D721Med (cell line): ENCODE measurements around the gene MAGEA2B.
"Not testable (repeated sequence)": the region's sequence is repeated elsewhere in the genome, so short reads cannot be mapped to it uniquely, and the experiment has no call there.

ENCODE experiments used
- DNase-seq: peaks from one replicate; pipeline ENCODE4 v3.0.0; 2011; ENCODE audit warnings: low spot score; ENCODE audit not compliant: insufficient read length
- FAIRE-seq: peaks from 2 replicates; lab custom pipeline; 2011; peaks lifted over from hg19 to GRCh38; lab: Jason Lieb, UNC
- CTCF ChIP-seq: IDR thresholded peaks from 2 replicates; pipeline ENCODE4 v1.5.1; 2012; ENCODE audit warnings: mild to moderate bottlenecking, control low read depth; ENCODE audit not compliant: insufficient read depth; ENCODE audit errors: missing control alignments

MAGEA2B gene

GRCh38 chrX:152733261-152733975 lies 19.0 kb downstream of the MAGEA2B start, which contains the start of the genes CSAG1 and MAGEA12:
Gene CSAG1, minus strand, starts transcription at chrX:152733721. Its CDS starts 1,261 bp downstream, at chrX:152732460.
Gene MAGEA12, plus strand, starts transcription at chrX:152733757. Its CDS starts 2,405 bp downstream, at chrX:152736162.
- FAIRE-seq, result no peak

GRCh38 chrX:152734143-152734858 lies 19.9 kb downstream of the MAGEA2B start:
- FAIRE-seq, DNase-seq: not testable (repeated sequence)

More at GRCh38 chrX:152733261-152733975, 19.0 kb downstream of the MAGEA2B start, which contains the start of the genes CSAG1 and MAGEA12:
- peak; percentile 53 for DNase-seq
- no peak for TF ChIP-seq CTCF

GRCh38 chrX:152735101-152735500 lies 20.7 kb downstream of the MAGEA2B start:
- FAIRE-seq, result no peak
- DNase-seq, result no peak

GRCh38 chrX:152735860-152736511 lies 21.6 kb downstream of the MAGEA2B start:
- no peak for DNase-seq
- FAIRE-seq, result no peak
- TF ChIP-seq CTCF, result no peak

More at GRCh38 chrX:152735101-152735500, 20.7 kb downstream of the MAGEA2B start:
- TF ChIP-seq CTCF, result no peak

- DNase-seq, FAIRE-seq: not testable (repeated sequence)
Measured at GRCh38 chrX:152736528-152736927, 22.1 kb downstream of the MAGEA2B start.

GRCh38 chrX:152738560-152738959 lies 24.1 kb downstream of the MAGEA2B start:
- FAIRE-seq (no peak), DNase-seq (no peak)
- TF ChIP-seq CTCF, result no peak

- DNase-seq, FAIRE-seq: not testable (repeated sequence)
Measured at GRCh38 chrX:152753686-152754650, 39.5 kb downstream of the MAGEA2B start, which contains the start of gene MAGEA2. Gene MAGEA2, minus strand, starts transcription at chrX:152753842. Its CDS starts 2,479 bp downstream, at chrX:152751363.

- not testable (repeated sequence) for FAIRE-seq, DNase-seq
Measured at GRCh38 chrX:152754871-152755270, 40.4 kb downstream of the MAGEA2B start.

GRCh38 chrX:152758918-152759317 lies 44.5 kb downstream of the MAGEA2B start, which contains the start of gene CSAG3:
Gene CSAG3, plus strand, starts transcription at chrX:152759218.
- FAIRE-seq, DNase-seq: not testable (repeated sequence)

- not testable (repeated sequence) for DNase-seq, FAIRE-seq
Measured at GRCh38 chrX:152759544-152759943, 45.1 kb downstream of the MAGEA2B start.

- not testable (repeated sequence) for DNase-seq, FAIRE-seq
Measured at GRCh38 chrX:152761582-152761981, 47.2 kb downstream of the MAGEA2B start.

GRCh38 chrX:152766562-152766961 lies 52.1 kb downstream of the MAGEA2B start:
- FAIRE-seq, DNase-seq: not testable (repeated sequence)
